Transverse colon (tissue), 4 donors: Measurements from ENCODE around the gene UGT8.

Experiments
- CTCF ChIP-seq, 5 experiments: fragments of 200-600 bp in 3 of 5; fragments of 450-650 bp in 2 of 5; sonication (generic) in 3 of 5; IDR thresholded peaks; 1 replicate in 2 of 5; 2 replicates in 3 of 5; pipeline ENCODE4 v1.5.1; 2016 to 2017; ENCODE audit warnings: antibody characterized with exemption in 5 of 5, inconsistent platforms in 3 of 5, mild to moderate bottlenecking in 2 of 5, moderate library complexity in 1 of 5
- EP300 ChIP-seq: sonication (generic); formaldehyde crosslinking; IDR thresholded peaks from one replicate; pipeline ENCODE4 v1.6.1; 2017; ENCODE audit warnings: antibody characterized with exemption, low read depth
- POLR2A ChIP-seq: fragments of 450-650 bp; IDR thresholded peaks from one replicate; pipeline ENCODE4 v1.6.1; 2016; ENCODE audit warnings: antibody characterized with exemption, mild to moderate bottlenecking, moderate library complexity
- POLR2AphosphoS5 ChIP-seq, 3 donors: sonication (generic); formaldehyde crosslinking; IDR thresholded peaks; one replicate each; pipeline ENCODE4 v1.6.1; 2016; ENCODE audit warnings: antibody characterized with exemption in 3 of 3

- TF ChIP-seq POLR2A (no peak), POLR2AphosphoS5 (IDR thresholded peaks at IDR 0.05) (no peak), CTCF (IDR thresholded peaks at IDR 0.05) (peak; percentile 7 to 49 (median 28)), EP300 (no peak)
Observed at GRCh38 chr4:114582621-114583020, 16.0 kb upstream of the UGT8 start.
